Activated T-helper 1 cell treated with anti-CD3 and anti-CD28 coated beads, Interleukin-2, amount 50 U/mL, for 16 hours (primary cell): ENCODE measurements around the gene TWIST2.

Experiments
- DNase-seq, 2 donors: peaks; one replicate each; pipeline ENCODE4 v3.0.0-alpha.2; 2020; ENCODE audit warnings: low read depth in 1 of 2, low spot score in 1 of 2

The TWIST2 gene

GRCh38 chr2:238952261-238952919 lies 104.5 kb downstream of the TWIST2 start:
- no peak for DNase-seq

DNA sequence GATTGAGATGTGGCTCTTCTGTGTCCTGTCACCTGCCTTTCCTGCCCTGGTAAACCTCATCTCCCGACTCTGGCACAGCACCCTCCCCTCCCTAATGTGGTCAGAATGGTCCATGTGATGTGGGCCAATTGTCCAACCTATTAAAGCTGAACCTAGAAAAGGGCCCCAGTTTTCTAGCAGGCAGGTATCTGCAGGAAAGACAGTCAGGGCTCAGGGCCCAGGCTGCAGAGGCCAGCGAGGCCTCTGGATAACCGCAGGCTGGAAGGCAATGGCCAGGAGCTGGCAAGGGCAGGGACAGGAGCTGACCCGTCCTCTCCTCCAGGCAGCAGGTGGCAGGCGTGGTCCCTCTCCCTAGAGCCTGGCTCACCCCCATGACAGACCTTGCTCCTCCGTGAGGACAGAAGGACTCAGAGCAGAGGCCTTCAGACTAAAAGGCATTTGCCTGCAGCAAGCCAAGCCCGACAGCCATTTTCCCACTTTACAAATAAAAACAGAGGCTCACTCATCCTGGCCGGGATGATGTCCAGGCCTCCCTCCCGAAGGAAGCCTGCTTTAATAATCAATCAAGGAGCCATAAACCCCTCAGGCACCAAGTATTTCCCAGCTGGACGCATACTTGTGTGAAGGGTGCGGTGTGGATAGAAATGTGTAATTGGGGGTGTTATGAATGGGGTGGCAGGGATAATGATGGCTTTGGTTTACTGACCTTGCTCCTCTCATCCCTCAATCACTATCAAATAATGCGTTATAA lies 107.1 kb downstream of the TWIST2 start:
- no peak for DNase-seq

DNA sequence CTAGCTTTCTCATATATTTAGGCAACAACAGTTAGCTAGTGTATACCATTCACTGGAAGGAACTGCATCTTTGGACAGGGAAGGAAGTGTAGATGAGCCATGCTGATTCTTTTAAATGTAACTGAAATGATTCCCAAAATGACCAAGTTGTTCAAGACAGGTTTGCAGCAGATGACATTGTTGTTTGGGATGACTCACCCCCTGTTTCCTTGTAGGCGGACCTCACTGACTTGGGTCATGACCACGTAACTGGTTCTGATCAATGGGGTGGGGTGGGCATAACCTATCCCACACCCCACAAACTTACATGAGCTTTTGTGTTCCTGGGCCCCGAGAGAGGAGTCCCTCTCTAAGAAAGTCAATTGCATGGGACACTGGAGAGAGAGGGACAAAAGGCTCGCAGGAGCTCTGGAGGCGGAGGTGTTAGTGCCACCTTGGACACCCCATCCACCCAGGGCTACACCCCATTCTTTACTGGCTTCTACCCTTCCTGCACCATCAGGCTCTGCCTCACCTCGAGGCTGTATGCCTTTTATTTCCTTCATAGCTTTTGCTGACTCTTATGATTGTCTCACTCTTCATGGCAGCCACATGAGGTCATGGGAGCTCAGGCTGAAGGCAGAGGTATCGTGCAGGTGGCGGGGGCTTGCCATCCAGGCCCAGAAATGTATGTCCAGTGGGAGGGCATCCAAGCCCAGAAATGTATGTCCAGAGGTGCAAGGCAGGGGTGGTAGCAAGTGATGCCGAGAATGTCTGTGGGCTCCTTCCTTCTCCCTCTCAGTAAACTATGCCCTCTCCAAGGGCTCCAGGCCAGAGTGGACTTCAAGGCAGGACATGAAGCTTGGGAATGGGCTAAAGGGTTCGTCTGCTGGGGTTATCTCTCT lies 108.0 kb downstream of the TWIST2 start:
- DNase-seq, result no peak

- DNase-seq, result no peak
These were observed 108.8 kb downstream of the TWIST2 start for GRCh38 chr2:238956676-238957075.
